Mammary microvascular endothelial cell (primary cell): Measurements from ENCODE around the gene TMEM42. TPM values are rescaled to one million over a fixed set of nuclear protein-coding genes. Genes with fewer than 3 reads are reported as not detected.

ENCODE experiments used
- total RNA-seq: library from RNA; depleted of rRNA; stranded (reverse); fragments of >200 nt; gene quantifications from 2 replicates; pipeline ENCODE4 v1.2.3, GENCODE V29; 2015

TMEM42 gene
- 13.2 and 15.0 TPM in 2 replicates for total RNA-seq

GRCh38 chr3:44861412-44862225, at the start of gene TMEM42:
Gene TMEM42, plus strand, starts transcription at chr3:44861912. Its CDS starts 13 bp downstream, at chr3:44861925.

GRCh38 chr3:44874308-44874707, 12.6 kb downstream of the TMEM42 start, which contains the start of gene TGM4:
Gene TGM4, plus strand, starts transcription at chr3:44874608. Its CDS starts 71 bp downstream, at chr3:44874679.

Other genes with a start within 250 kb of the TMEM42 start
- gene ZNF197, start 236.9 kb upstream of the TMEM42 start, total RNA-seq = 4.4 and 5.5 TPM in 2 replicates
- 11.9 and 12.9 TPM in 2 replicates for gene ZNF35, start 213.2 kb upstream of the TMEM42 start, total RNA-seq
- gene ZNF502, start 149.3 kb upstream of the TMEM42 start, total RNA-seq = 2.0 and 3.0 TPM in 2 replicates
- 3.0 and 3.7 TPM in 2 replicates for gene ZNF501, start 132.3 kb upstream of the TMEM42 start, total RNA-seq
- gene KIAA1143, start 100.3 kb upstream of the TMEM42 start, total RNA-seq = 18.3 and 18.7 TPM in 2 replicates
- gene KIF15, start 100.1 kb upstream of the TMEM42 start, total RNA-seq = 10.7 and 13.8 TPM in 2 replicates
- gene TGM4, start 12.7 kb downstream of the TMEM42 start, total RNA-seq = 0.07 and 0.20 TPM in 2 replicates
- gene ZDHHC3, start 114.3 kb downstream of the TMEM42 start, total RNA-seq = 53.6 and 58.4 TPM in 2 replicates
- gene EXOSC7, start 114.3 kb downstream of the TMEM42 start, total RNA-seq = 46.8 and 53.3 TPM in 2 replicates
- gene CLEC3B, start 164.4 kb downstream of the TMEM42 start, total RNA-seq = not detected in 2 replicates